GM21717 (cell line): Measurements from ENCODE around the gene EFCC1.

ENCODE experiments used
- ATAC-seq: cut with Tn5 transposase; IDR thresholded peaks from one replicate; pipeline ENCODE4 v1.9.1; 2021; ENCODE audit warnings: mild to moderate bottlenecking, moderate library complexity; ENCODE audit not compliant: unreplicated experiment

Gene EFCC1

GRCh38 chr3:128994173-128994512 is 7.0 kb upstream of the EFCC1 start:
- ATAC-seq, result no peak

GRCh38 chr3:128994581-128995546 is 6.2 kb upstream of the EFCC1 start:
- no peak for ATAC-seq

- ATAC-seq, result no peak
Observed at GRCh38 chr3:128995737-128996136, 5.4 kb upstream of the EFCC1 start.

- ATAC-seq, result no peak
Observed at GRCh38 chr3:128996200-128996599, 4.9 kb upstream of the EFCC1 start.

- ATAC-seq, result no peak
Observed at GRCh38 chr3:128996726-128997125, 4.4 kb upstream of the EFCC1 start.

GRCh38 chr3:128997486-128998133 is 3.5 kb upstream of the EFCC1 start:
- ATAC-seq, result no peak

- ATAC-seq, result no peak
Observed at GRCh38 chr3:128998561-128998960, 2.5 kb upstream of the EFCC1 start.

- ATAC-seq, result no peak
Observed at GRCh38 chr3:128999102-128999501, 2.0 kb upstream of the EFCC1 start.

GRCh38 chr3:129000742-129001100 is 383 bp upstream of the EFCC1 start:
- no peak for ATAC-seq

- no peak for ATAC-seq
Observed at GRCh38 chr3:129001806-129002572, 885 bp downstream of the EFCC1 start.

GRCh38 chr3:129002573-129003569 is 1.8 kb downstream of the EFCC1 start:
- ATAC-seq, result no peak

- no peak for ATAC-seq
Observed at GRCh38 chr3:129003578-129004112, 2.5 kb downstream of the EFCC1 start.

- ATAC-seq, result no peak
Observed at GRCh38 chr3:129004639-129005295, 3.7 kb downstream of the EFCC1 start.

GRCh38 chr3:129005526-129006303 is 4.6 kb downstream of the EFCC1 start:
- ATAC-seq, result no peak

- no peak for ATAC-seq
Observed at GRCh38 chr3:129006864-129007263, 5.8 kb downstream of the EFCC1 start.

GRCh38 chr3:129007792-129008191 is 6.7 kb downstream of the EFCC1 start:
- no peak for ATAC-seq

GRCh38 chr3:129009266-129009665 is 8.2 kb downstream of the EFCC1 start:
- ATAC-seq, result no peak

- ATAC-seq, result no peak
Observed at GRCh38 chr3:129010310-129010956, 9.3 kb downstream of the EFCC1 start.
